HCT116 (cell line): ENCODE measurements around the gene AP5Z1. TPM values are rescaled to one million over a fixed set of nuclear protein-coding genes. Genes with fewer than 3 reads are reported as not detected.
A peak's percentile ranks its signal among the peaks of the same experiment; 100 is the strongest.

Experiments used
- ATAC-seq: fragments of 200-7000 bp; cut with Tn5 transposase; 2 replicates; pipeline ENCODE4 v1.9.1; 2020; ENCODE audit warnings: mild to moderate bottlenecking, moderate library complexity
- BruUV-seq: library from RNA; stranded (reverse); fragments of 400-500 nt; replicated peaks from 2 replicates; lab custom pipeline; 2021; lab: Mats Ljungman, UMichigan
- CTCF ChIA-PET: fragments of 300-600 bp; sonication (Branson Sonifier 250); formaldehyde crosslinking; loops from one replicate; lab custom pipeline; 2021; ENCODE audit warnings: antibody characterized with exemption; lab: Charles Lee
- POLR2A ChIA-PET: fragments of 300-600, 350-600 bp; sonication (Branson Sonifier 250); formaldehyde crosslinking; loops from one replicate; lab custom pipeline; 2021; ENCODE audit warnings: antibody characterized with exemption; lab: Charles Lee
- RAD21 ChIA-PET, 2 experiments: fragments of 300-600 bp; sonication (Branson Sonifier 250); formaldehyde crosslinking; loops; one replicate each; lab custom pipeline; 2023; ENCODE audit warnings: low total read pairs in 2 of 2; ENCODE audit not compliant: uncharacterized antibody in 2 of 2, unreplicated experiment in 2 of 2, low non-redundant PET in 1 of 2; lab: Charles Lee
- DNase-seq: peaks from one replicate; pipeline ENCODE4 v3.0.0-alpha.2; 2010; ENCODE audit warnings: low read depth, low spot score
- H2AFZ ChIP-seq: fragments of 200-600 bp; shearing (Covaris generic), sonication (generic); 2 replicates; pipeline ENCODE4 v1.6.1; 2017; ENCODE audit warnings: low read depth, mixed run types, mixed read lengths, antibody characterized with exemption, low read length; ENCODE audit not compliant: poor library complexity, severe bottlenecking
- H3K27ac ChIP-seq: 2 replicates; pipeline ENCODE4 v1.5.1; 2012; ENCODE audit warnings: low read depth, low read length
- H3K27me3 ChIP-seq: fragments of 200-600 bp; sonication (generic); 2 replicates; pipeline ENCODE4 v1.6.1; 2016; ENCODE audit warnings: mixed run types, low read length, mixed read lengths; ENCODE audit not compliant: insufficient read depth
- H3K36me3 ChIP-seq, 2 experiments: fragments of 200-500 bp in 1 of 2; fragments of 200-600 bp in 1 of 2; sonication (Bioruptor generic) in 1 of 2; sonication (generic) in 1 of 2; 2 replicates each; pipeline versions ENCODE4 v1.5.1 to v1.6.1; 2014 to 2016; ENCODE audit warnings: low read length in 2 of 2, inconsistent platforms in 1 of 2, mixed read lengths in 1 of 2, mixed run types in 1 of 2; ENCODE audit not compliant: insufficient read depth in 2 of 2, control insufficient read depth in 1 of 2
- H3K4me1 ChIP-seq, 2 experiments: fragments of 200-600 bp in 1 of 2; sonication (generic) in 1 of 2; 2 replicates each; pipeline versions ENCODE4 v1.5.1 to v1.6.1; 2012 to 2017; ENCODE audit warnings: low read length in 2 of 2, inconsistent platforms in 1 of 2, mild to moderate bottlenecking in 1 of 2, mixed read lengths in 1 of 2, mixed run types in 1 of 2, moderate library complexity in 1 of 2; ENCODE audit not compliant: insufficient read depth in 2 of 2, control insufficient read depth in 1 of 2
- H3K4me2 ChIP-seq: fragments of 200-600 bp; sonication (generic); 2 replicates; pipeline ENCODE4 v1.6.1; 2017; ENCODE audit warnings: mixed run types, low read length, mixed read lengths
- H3K4me3 ChIP-seq, 2 experiments: fragments of 200-600 bp in 1 of 2; sonication (generic) in 1 of 2; replicated peaks in 1 of 2; 2 replicates each; pipeline ENCODE4 v1.5.1; 2011 to 2016; ENCODE audit warnings: low read length in 2 of 2, control low read depth in 1 of 2, low read depth in 1 of 2, mild to moderate bottlenecking in 1 of 2, mixed read lengths in 1 of 2, mixed run types in 1 of 2
- H3K79me2 ChIP-seq: fragments of 200-600 bp; sonication (generic); 2 replicates; pipeline ENCODE4 v1.6.1; 2017; ENCODE audit warnings: mild to moderate bottlenecking, mixed run types, low read length, moderate library complexity, mixed read lengths; ENCODE audit not compliant: insufficient read depth
- H3K9ac ChIP-seq: fragments of 200-600 bp; sonication (generic); 2 replicates; pipeline ENCODE4 v1.6.1; 2016; ENCODE audit warnings: low read length, mixed read lengths
- H3K9me2 ChIP-seq: fragments of 200-600 bp; sonication (generic), shearing (Covaris generic); 2 replicates; pipeline ENCODE4 v1.6.1; 2017; ENCODE audit warnings: mixed run types, mild to moderate bottlenecking, moderate library complexity; ENCODE audit not compliant: insufficient read depth
- H3K9me3 ChIP-seq, 2 experiments: fragments of 200-500 bp in 1 of 2; fragments of 200-600 bp in 1 of 2; sonication (Bioruptor generic) in 1 of 2; sonication (generic) in 1 of 2; 2 replicates each; pipeline ENCODE4 v1.6.1; 2014 to 2017; ENCODE audit warnings: low read length in 2 of 2, mixed read lengths in 2 of 2, inconsistent platforms in 1 of 2, low read depth in 1 of 2, mild to moderate bottlenecking in 1 of 2, mixed run types in 1 of 2, moderate library complexity in 1 of 2; ENCODE audit not compliant: control insufficient read depth in 1 of 2, insufficient read depth in 1 of 2
- H4K20me1 ChIP-seq: fragments of 200-600 bp; sonication (generic), shearing (Covaris generic); 2 replicates; pipeline ENCODE4 v1.6.1; 2017; ENCODE audit warnings: mixed run types, mild to moderate bottlenecking, moderate library complexity; ENCODE audit not compliant: insufficient read depth
- ATF3 ChIP-seq: IDR thresholded peaks from 2 replicates; pipeline ENCODE4 v1.6.1; 2012
- CBX3 ChIP-seq: IDR thresholded peaks from 2 replicates; pipeline ENCODE4 v1.6.1; 2012; ENCODE audit warnings: low read depth
- CEBPB ChIP-seq: IDR thresholded peaks from 2 replicates; pipeline ENCODE4 v1.6.1; 2012; ENCODE audit warnings: low read depth
- EGR1 ChIP-seq: IDR thresholded peaks from 2 replicates; pipeline ENCODE4 v1.6.1; 2012; ENCODE audit warnings: low read depth
- ELF1 ChIP-seq: IDR thresholded peaks from 2 replicates; pipeline ENCODE4 v1.6.1; 2012; ENCODE audit warnings: low read depth, borderline replicate concordance
- EZH2 ChIP-seq: fragments of 200-600 bp; sonication (generic); IDR thresholded peaks from 2 replicates; pipeline ENCODE4 v1.6.1; 2017; ENCODE audit warnings: antibody characterized with exemption, mixed run types
- EZH2phosphoT487 ChIP-seq: fragments of 200-600 bp; IDR thresholded peaks from 2 replicates; pipeline ENCODE4 v1.6.1; 2018; ENCODE audit warnings: antibody characterized with exemption, borderline replicate concordance
- POLR2AphosphoS5 ChIP-seq: IDR thresholded peaks from 2 replicates; pipeline ENCODE4 v1.6.1; 2011; ENCODE audit warnings: mild to moderate bottlenecking, low read depth, low read length, moderate library complexity
- SIN3A ChIP-seq: IDR thresholded peaks from 2 replicates; pipeline ENCODE4 v1.6.1; 2012; ENCODE audit warnings: low read depth
- SP1 ChIP-seq: IDR thresholded peaks from 2 replicates; pipeline ENCODE4 v1.6.1; 2012; ENCODE audit warnings: low read depth
- SRF ChIP-seq: IDR thresholded peaks from 2 replicates; pipeline ENCODE4 v1.6.1; 2012; ENCODE audit warnings: low read depth
- TCF7L2 ChIP-seq: IDR thresholded peaks from 2 replicates; pipeline ENCODE4 v1.7.0; 2011; ENCODE audit warnings: borderline replicate concordance, inconsistent platforms; ENCODE audit not compliant: insufficient read depth, insufficient read length; ENCODE audit errors: extremely low read depth
- YY1 ChIP-seq: IDR thresholded peaks from 2 replicates; pipeline ENCODE4 v1.6.1; 2011; ENCODE audit warnings: low read length, low read depth, moderate library complexity, mild to moderate bottlenecking; ENCODE audit not compliant: insufficient replicate concordance; ENCODE audit errors: extremely low read depth
- ZBTB33 ChIP-seq: IDR thresholded peaks from 2 replicates; pipeline ENCODE4 v1.6.1; 2011; ENCODE audit warnings: mild to moderate bottlenecking, low read length, moderate library complexity; ENCODE audit not compliant: insufficient replicate concordance; ENCODE audit errors: extremely low read depth
- ZFX ChIP-seq: fragments of 450-650 bp; IDR thresholded peaks from 2 replicates; pipeline ENCODE4 v1.6.1; 2017
- ZNF274 ChIP-seq: fragments of 200-500 bp; sonication (Bioruptor generic); IDR thresholded peaks from 2 replicates; pipeline ENCODE4 v1.6.1; 2014; ENCODE audit warnings: mild to moderate bottlenecking, low read depth, low read length, inconsistent platforms
- intact Hi-C: fragments of 100-400 bp; cut with micrococcal nuclease; formaldehyde crosslinking; loops from 2 replicates; pipeline ENCODE4 v1.10.0; 2022
- total RNA-seq: library from RNA; stranded (reverse); gene quantifications from one replicate; pipeline ENCODE4 v1.2.1, GENCODE V29; 2021; ENCODE audit not compliant: unreplicated experiment
- TF ChIP-seq, protein P1 (sequence below): IDR thresholded peaks from 2 replicates; pipeline ENCODE4 v1.6.1; 2012; ENCODE audit warnings: low read depth

Gene AP5Z1
- total RNA-seq, 1 experiment from 2014 or later = 23.2 TPM

DNA sequence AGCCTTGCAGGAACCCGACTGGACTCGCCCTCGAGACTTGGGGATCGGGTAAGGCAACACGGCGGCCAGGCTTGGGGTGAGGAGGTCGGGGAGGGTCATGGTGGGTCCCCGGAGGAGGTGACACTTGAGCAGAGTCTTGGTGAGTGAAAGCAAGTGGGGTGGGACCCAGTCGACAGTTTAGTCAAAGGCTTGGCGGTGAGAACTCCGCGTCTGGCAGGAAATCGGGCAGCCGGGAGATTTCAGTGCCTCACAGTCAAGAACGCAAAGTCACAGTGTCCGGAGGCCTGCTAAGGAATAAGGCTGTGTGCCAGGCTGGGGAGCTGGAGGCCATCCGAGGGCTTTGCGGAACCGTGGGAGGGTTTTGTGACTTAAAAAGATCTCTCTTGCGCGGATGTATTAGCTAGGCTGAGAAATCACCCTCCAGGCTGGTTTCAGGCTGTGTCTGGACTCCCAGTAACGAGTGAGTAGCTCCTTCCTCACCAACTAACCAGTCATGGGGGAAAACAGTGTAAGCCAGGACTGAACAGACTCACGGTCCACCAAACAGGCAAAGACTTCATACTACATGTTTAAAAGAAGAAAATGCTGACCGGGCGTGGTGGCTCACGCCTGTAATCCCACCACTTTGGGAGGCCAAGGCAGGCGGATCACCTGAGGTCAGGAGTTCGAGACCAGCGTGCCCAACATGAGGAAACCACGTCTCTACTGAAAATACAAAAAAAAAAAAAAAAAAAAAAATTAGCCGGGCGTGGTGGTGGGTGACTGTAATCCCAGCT lies 613 bp downstream of the AP5Z1 start:
- no peaks in the 10 kb centered on the region for H4K20me1 ChIP-seq

More for the DNA sequence above, 613 bp downstream of the AP5Z1 start:
- Histone ChIP-seq H3K27ac (peak overlapping the region; percentile 63), H3K9me2 (no peaks in the 10 kb centered on the region), H3K9me3 (no peaks in the 10 kb centered on the region), H3K4me3 (peak overlapping the region; percentile 97 to 100), H3K4me2 (peak overlapping the region; percentile 88), H3K79me2 (peaks cover 27% of the 10 kb centered on the region), H3K9ac (peak overlapping the region; percentile 89), H3K4me1 (peaks cover 5 to 16% of the 10 kb centered on the region in 2 experiments; a peak in 3 of 4 replicates), H3K27me3 (no peaks in the 10 kb centered on the region), H3K36me3 (peaks cover 0 to 2% of the 10 kb centered on the region in 2 experiments; a peak in 1 of 4 replicates), H2AFZ (no peak overlapping the region)
- intact Hi-C loops = no loop called here
- ATAC-seq (peak; percentile 15; the same call in 1 of the 2 replicates), DNase-seq (no peak)
- ChIA-PET POLR2A (interaction anchor here (0.6 kb wide), 1 partner anchor 91 kb away, joined by 3 read pairs; no protein-coding TSS in a partner anchor), RAD21 (interaction anchor here (0.6 to 0.7 kb wide), 2 partner anchors 49 to 108 kb away, joined by 3 to 5 read pairs; no protein-coding TSS in a partner anchor), CTCF (interaction anchor here (1.0 to 1.3 kb wide), 3 partner anchors 16 to 54 kb away, joined by 3 to 4 read pairs (median 4); no protein-coding TSS in a partner anchor)
- TF ChIP-seq SP1 (no peak), CEBPB (no peak), YY1 (no peak), EZH2 (no peak), SIN3A (no peak), TCF7L2 (no peak), EGR1 (no peak), ATF3 (no peak; the same call in 1 of the 2 replicates), ZFX (no peak), CBX3 (no peak), POLR2AphosphoS5 (no peak), SRF (no peak), ZBTB33 (no peak), ZNF274 (no peak), EZH2phosphoT487 (no peak), ELF1 (no peak)
- TF ChIP-seq, protein P1, sequence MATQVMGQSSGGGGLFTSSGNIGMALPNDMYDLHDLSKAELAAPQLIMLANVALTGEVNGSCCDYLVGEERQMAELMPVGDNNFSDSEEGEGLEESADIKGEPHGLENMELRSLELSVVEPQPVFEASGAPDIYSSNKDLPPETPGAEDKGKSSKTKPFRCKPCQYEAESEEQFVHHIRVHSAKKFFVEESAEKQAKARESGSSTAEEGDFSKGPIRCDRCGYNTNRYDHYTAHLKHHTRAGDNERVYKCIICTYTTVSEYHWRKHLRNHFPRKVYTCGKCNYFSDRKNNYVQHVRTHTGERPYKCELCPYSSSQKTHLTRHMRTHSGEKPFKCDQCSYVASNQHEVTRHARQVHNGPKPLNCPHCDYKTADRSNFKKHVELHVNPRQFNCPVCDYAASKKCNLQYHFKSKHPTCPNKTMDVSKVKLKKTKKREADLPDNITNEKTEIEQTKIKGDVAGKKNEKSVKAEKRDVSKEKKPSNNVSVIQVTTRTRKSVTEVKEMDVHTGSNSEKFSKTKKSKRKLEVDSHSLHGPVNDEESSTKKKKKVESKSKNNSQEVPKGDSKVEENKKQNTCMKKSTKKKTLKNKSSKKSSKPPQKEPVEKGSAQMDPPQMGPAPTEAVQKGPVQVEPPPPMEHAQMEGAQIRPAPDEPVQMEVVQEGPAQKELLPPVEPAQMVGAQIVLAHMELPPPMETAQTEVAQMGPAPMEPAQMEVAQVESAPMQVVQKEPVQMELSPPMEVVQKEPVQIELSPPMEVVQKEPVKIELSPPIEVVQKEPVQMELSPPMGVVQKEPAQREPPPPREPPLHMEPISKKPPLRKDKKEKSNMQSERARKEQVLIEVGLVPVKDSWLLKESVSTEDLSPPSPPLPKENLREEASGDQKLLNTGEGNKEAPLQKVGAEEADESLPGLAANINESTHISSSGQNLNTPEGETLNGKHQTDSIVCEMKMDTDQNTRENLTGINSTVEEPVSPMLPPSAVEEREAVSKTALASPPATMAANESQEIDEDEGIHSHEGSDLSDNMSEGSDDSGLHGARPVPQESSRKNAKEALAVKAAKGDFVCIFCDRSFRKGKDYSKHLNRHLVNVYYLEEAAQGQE = no peak
- BruUV-seq = TSS peak; percentile 68
